ENCODE results near the gene SCN3A.

The SCN3A gene

DNA sequence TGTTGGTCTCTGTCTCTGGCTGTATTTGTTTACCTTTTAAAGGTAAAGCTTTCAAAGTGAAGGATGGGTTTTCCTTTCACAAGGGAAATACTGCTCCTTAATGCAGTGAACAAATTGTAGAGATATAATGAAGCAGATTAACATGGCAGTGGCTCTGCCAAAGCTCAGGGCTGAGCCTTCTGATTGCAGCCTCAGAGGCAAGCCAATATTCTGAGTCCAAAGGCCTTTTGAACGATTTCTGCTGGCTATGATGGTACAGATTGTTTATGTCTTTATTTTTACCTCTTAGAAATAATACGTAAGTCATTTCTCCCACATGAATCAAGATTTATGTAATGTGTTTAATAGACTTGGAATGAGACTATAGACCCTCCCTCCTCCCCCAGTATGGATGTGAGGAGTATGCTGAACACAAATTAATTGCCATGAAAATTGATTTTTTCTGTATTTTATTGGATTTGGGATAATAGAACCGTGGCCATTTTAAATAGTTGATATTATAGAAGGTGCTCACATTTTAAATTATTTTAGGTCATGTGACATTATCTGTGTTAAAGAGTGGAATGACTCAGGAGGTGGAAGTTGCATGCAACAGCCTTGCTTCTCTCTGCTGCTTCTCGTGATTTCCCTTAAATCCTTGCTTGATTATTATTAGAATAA lies 36.1 kb upstream of the SCN3A start:
- no peak for DNase-seq (ENCODE audit: low spot score)
- TF ChIP-seq, protein P1, sequence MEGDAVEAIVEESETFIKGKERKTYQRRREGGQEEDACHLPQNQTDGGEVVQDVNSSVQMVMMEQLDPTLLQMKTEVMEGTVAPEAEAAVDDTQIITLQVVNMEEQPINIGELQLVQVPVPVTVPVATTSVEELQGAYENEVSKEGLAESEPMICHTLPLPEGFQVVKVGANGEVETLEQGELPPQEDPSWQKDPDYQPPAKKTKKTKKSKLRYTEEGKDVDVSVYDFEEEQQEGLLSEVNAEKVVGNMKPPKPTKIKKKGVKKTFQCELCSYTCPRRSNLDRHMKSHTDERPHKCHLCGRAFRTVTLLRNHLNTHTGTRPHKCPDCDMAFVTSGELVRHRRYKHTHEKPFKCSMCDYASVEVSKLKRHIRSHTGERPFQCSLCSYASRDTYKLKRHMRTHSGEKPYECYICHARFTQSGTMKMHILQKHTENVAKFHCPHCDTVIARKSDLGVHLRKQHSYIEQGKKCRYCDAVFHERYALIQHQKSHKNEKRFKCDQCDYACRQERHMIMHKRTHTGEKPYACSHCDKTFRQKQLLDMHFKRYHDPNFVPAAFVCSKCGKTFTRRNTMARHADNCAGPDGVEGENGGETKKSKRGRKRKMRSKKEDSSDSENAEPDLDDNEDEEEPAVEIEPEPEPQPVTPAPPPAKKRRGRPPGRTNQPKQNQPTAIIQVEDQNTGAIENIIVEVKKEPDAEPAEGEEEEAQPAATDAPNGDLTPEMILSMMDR (IDR thresholded peaks at IDR 0.05; ENCODE audit: extremely low read depth, missing control alignments): no peak

DNA sequence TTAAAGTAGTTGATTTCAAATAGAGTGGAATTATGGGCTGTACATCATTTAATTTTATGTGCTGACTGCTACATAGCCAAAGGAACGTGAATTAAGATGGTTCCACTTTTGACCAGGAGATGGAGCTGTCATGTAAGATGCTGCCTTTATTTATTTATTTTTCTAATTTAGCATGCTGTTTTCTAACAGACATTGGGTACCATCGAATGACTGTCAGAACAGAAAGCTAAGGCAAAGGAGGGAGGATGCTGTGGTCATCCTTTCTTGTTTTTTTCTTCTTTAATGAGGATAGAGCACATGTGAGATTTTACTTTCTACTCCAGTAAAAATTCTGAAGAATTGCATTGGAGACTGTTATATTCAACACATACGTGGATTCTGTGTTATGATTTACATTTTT lies 35.4 kb upstream of the SCN3A start, which contains the start of gene SCN2A:
Gene SCN2A, plus strand, starts transcription at position 185 of the 400 bp plus-strand sequence. CDS start 56,410 bp downstream, outside the sequence.
- TF ChIP-seq, protein P1 (IDR thresholded peaks at IDR 0.05; ENCODE audit: extremely low read depth, missing control alignments): peak; percentile 50
- peak; percentile 1 for DNase-seq (ENCODE audit: low spot score)

DNA sequence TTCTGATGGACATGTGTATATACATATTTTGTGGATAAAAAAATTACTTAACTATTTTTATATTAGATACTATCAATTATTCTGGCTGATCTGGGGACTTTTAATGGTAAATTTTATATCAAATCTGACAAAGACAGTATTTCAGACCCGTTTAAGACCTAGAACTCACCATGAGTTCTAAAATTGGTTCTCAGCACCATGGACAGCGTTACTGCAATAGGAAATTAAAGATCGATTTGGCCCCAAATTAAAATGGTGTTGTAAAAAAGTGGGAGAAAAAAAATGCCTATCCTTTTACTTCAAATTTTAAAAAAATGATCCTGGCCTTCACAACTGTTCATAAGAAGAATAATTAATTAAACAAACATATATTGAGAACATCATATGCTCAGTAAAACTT lies 34.4 kb upstream of the SCN3A start:
- no peak for DNase-seq (ENCODE audit: low spot score)

DNA sequence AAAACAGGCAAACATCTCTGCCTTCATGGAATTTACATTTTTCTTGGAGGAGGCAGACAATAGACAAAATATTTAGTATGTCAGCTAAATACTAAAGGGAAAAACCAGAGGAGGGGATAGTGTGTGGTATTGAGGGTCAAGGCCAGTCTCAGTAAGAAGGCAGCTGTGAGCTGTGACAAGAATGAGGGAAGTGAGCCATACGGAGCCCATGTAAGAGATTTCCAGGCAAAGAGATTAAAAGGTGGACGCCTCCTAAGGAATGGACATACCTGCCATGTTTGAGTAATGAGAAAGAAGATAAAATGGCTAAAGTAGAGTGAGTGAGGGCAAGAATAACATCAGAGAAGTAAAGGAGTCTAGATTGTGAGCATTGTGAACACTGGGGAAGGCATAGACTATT lies 33.2 kb upstream of the SCN3A start:
- no peak for DNase-seq (ENCODE audit: low spot score)
- TF ChIP-seq, protein P1 (IDR thresholded peaks at IDR 0.05; ENCODE audit: extremely low read depth, missing control alignments): no peak

More for the DNA sequence above, 34.4 kb upstream of the SCN3A start:
- TF ChIP-seq, protein P1 (IDR thresholded peaks at IDR 0.05; ENCODE audit: extremely low read depth, missing control alignments): no peak

DNA sequence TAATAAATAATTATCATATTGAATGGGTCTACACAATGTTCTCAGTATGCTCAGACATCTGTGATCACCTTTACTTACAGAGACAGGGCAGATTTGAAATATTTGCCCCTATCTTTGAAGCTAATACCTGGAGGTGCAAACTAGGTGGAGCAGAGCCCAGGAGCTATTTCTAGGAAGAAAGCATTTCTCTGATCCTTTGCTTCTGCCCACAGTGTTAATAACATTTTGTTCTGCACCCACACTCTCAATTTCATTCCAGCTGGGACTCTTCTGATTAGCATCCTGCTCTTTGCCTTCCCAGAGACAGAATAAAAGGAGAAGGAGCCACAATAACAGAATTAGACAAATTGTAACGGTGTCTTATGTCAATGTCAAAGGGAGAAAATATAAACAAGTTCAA lies 23.7 kb upstream of the SCN3A start:
- DNase-seq (ENCODE audit: low spot score): no peak
- TF ChIP-seq, protein P1 (IDR thresholded peaks at IDR 0.05; ENCODE audit: extremely low read depth, missing control alignments): no peak

DNA sequence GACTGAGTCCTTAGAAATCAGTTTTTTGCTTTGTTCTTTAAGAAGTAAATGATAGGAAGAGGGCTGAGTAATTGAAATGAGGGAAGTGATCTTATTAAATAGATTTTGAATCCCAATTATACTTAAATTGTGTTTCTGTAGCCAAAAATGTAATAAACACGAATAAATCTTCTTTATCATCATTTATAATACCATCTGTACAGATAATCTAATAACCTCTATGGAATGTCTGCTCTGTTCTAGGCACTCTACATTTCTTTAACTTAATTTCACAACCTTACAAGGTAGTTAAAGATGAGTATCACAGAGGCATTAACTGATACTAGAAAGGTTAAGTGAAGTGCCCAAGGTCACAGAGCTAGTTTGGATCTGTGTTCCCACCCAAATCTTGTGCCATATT lies 21.1 kb upstream of the SCN3A start:
- TF ChIP-seq, protein P1 (IDR thresholded peaks at IDR 0.05; ENCODE audit: extremely low read depth, missing control alignments): no peak
- DNase-seq (ENCODE audit: low spot score): no peak

DNA sequence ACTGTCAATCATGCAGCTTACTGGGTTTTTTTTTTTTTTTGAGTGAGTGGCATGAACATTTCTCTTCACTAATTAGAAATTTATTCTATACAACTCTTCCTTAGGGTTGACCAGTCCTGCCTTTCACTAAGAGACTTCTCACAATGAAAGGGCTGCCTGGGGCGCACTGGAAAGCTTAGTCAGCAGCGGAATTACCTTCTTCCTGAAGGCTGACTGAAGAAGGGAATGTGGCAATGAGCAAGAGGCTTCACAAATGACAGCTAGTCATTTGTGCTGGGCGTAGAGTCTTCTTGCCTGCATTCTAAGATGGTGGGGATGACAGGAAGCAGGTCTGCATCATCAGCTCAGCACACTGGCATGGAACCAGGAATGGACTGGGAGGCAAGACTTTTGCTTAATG lies 15.6 kb upstream of the SCN3A start:
- TF ChIP-seq, protein P1 (IDR thresholded peaks at IDR 0.05; ENCODE audit: extremely low read depth, missing control alignments): no peak
- no peak for DNase-seq (ENCODE audit: low spot score)
